SK-N-SH (cell line): ENCODE results near the gene CADM1.

Experiments used
- MAX ChIP-seq: IDR thresholded peaks from 2 replicates; pipeline ENCODE4 v1.4.0; 2012; ENCODE audit warnings: low read depth
- TF ChIP-seq, protein P1 (sequence below): fragments of 200-600 bp; sonication (generic); IDR thresholded peaks from 2 replicates; pipeline ENCODE4 v1.6.1; 2017; ENCODE audit warnings: antibody characterized with exemption, mild to moderate bottlenecking, moderate library complexity
- TF ChIP-seq, protein P2 (sequence below): fragments of 150-350 bp; IDR thresholded peaks from 2 replicates; pipeline ENCODE4 v1.6.1; 2017; ENCODE audit warnings: antibody characterized with exemption, low read length, low read depth, borderline replicate concordance

DNA sequence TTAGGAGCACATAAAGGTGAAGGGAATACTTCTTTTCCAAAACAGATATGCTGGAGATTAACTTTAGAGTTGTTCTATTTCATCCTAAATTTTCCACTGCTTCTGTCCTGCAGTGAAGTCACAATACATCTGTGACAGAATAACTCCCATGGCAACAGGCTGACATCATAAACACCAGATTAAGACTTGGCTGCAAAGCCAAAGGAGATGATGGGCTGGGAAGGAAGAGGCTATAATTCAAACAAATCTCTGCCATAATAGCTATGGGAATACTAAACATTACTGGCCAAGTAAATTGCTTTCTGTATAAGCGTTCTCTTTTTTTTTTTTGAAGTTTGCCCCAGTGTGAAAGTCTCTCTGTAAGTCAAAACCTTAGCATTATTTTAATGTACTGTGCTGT lies 107.7 kb downstream of the CADM1 start:
- no peak for TF ChIP-seq MAX
- TF ChIP-seq, protein P1, sequence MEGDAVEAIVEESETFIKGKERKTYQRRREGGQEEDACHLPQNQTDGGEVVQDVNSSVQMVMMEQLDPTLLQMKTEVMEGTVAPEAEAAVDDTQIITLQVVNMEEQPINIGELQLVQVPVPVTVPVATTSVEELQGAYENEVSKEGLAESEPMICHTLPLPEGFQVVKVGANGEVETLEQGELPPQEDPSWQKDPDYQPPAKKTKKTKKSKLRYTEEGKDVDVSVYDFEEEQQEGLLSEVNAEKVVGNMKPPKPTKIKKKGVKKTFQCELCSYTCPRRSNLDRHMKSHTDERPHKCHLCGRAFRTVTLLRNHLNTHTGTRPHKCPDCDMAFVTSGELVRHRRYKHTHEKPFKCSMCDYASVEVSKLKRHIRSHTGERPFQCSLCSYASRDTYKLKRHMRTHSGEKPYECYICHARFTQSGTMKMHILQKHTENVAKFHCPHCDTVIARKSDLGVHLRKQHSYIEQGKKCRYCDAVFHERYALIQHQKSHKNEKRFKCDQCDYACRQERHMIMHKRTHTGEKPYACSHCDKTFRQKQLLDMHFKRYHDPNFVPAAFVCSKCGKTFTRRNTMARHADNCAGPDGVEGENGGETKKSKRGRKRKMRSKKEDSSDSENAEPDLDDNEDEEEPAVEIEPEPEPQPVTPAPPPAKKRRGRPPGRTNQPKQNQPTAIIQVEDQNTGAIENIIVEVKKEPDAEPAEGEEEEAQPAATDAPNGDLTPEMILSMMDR: no peak
- TF ChIP-seq, protein P2, sequence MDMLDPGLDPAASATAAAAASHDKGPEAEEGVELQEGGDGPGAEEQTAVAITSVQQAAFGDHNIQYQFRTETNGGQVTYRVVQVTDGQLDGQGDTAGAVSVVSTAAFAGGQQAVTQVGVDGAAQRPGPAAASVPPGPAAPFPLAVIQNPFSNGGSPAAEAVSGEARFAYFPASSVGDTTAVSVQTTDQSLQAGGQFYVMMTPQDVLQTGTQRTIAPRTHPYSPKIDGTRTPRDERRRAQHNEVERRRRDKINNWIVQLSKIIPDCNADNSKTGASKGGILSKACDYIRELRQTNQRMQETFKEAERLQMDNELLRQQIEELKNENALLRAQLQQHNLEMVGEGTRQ: no peak
